GM19099 (cell line): Measurements from ENCODE around the gene HPRT1.

Experiments used
- POLR2A ChIP-seq: IDR thresholded peaks from 3 replicates; pipeline ENCODE4 v1.6.1; 2011; ENCODE audit warnings: low read depth; ENCODE audit not compliant: insufficient read length; ENCODE audit errors: extremely low read depth

Gene HPRT1

GRCh38 chrX:134460862-134461220, 876 bp downstream of the HPRT1 start:
- TF ChIP-seq POLR2A: no peak

- TF ChIP-seq POLR2A: no peak
Observed at GRCh38 chrX:134461437-134461836, 1.5 kb downstream of the HPRT1 start.

- TF ChIP-seq POLR2A: no peak
Observed at GRCh38 chrX:134462927-134463326, 3.0 kb downstream of the HPRT1 start.

GRCh38 chrX:134469486-134469885, 9.5 kb downstream of the HPRT1 start:
- no peak for TF ChIP-seq POLR2A

GRCh38 chrX:134470013-134470412, 10.0 kb downstream of the HPRT1 start:
- no peak for TF ChIP-seq POLR2A

GRCh38 chrX:134472041-134472440, 12.1 kb downstream of the HPRT1 start:
- TF ChIP-seq POLR2A: no peak

- no peak for TF ChIP-seq POLR2A
Observed at GRCh38 chrX:134476284-134476683, 16.3 kb downstream of the HPRT1 start.

- no peak for TF ChIP-seq POLR2A
Observed at GRCh38 chrX:134478374-134478773, 18.4 kb downstream of the HPRT1 start.

GRCh38 chrX:134480061-134480460, 20.1 kb downstream of the HPRT1 start:
- no peak for TF ChIP-seq POLR2A

- TF ChIP-seq POLR2A: no peak
Observed at GRCh38 chrX:134481339-134481738, 21.4 kb downstream of the HPRT1 start.

GRCh38 chrX:134482371-134482770, 22.4 kb downstream of the HPRT1 start:
- no peak for TF ChIP-seq POLR2A

GRCh38 chrX:134484039-134484438, 24.1 kb downstream of the HPRT1 start:
- no peak for TF ChIP-seq POLR2A

- TF ChIP-seq POLR2A: no peak
Observed at GRCh38 chrX:134501941-134502340, 42.0 kb downstream of the HPRT1 start.

- no peak for TF ChIP-seq POLR2A
Observed at GRCh38 chrX:134502686-134503085, 42.7 kb downstream of the HPRT1 start.

GRCh38 chrX:134512566-134512965, 52.6 kb downstream of the HPRT1 start:
- no peak for TF ChIP-seq POLR2A

GRCh38 chrX:134513091-134513490, 53.1 kb downstream of the HPRT1 start:
- no peak for TF ChIP-seq POLR2A

GRCh38 chrX:134520860-134521390, 61.0 kb downstream of the HPRT1 start:
- TF ChIP-seq POLR2A: no peak
